Smooth muscle cell (in vitro differentiated cells): ENCODE data around the gene CDH4. TPM values are rescaled to one million over a fixed set of nuclear protein-coding genes. Genes with fewer than 3 reads are reported as not detected.

ENCODE experiments used
- DNase-seq: peaks from one replicate; lab custom pipeline; 2025; ENCODE audit not compliant: unreplicated experiment; lab: John Stamatoyannopoulos, UW
- H2AFZ ChIP-seq: fragments of 200-600 bp; sonication (generic); 2 replicates; pipeline ENCODE4 v1.6.0; 2016; ENCODE audit warnings: antibody characterized with exemption, low read depth, mild to moderate bottlenecking
- H3F3A ChIP-seq: fragments of 200-600 bp; sonication (generic); 2 replicates; pipeline ENCODE4 v1.6.0; 2017; ENCODE audit warnings: antibody characterized with exemption, low read depth
- H3K27ac ChIP-seq: fragments of 200-600 bp; sonication (generic); 2 replicates; pipeline ENCODE4 v1.5.1; 2016; ENCODE audit warnings: low read depth, mild to moderate bottlenecking
- H3K27me3 ChIP-seq: fragments of 200-600 bp; sonication (generic); 2 replicates; pipeline ENCODE4 v1.6.1; 2016; ENCODE audit warnings: low read depth, mild to moderate bottlenecking
- H3K36me3 ChIP-seq: fragments of 200-600 bp; sonication (generic); 2 replicates; pipeline ENCODE4 v1.5.1; 2016; ENCODE audit warnings: low read depth
- H3K4me1 ChIP-seq: fragments of 200-600 bp; sonication (generic); 2 replicates; pipeline ENCODE4 v1.5.1; 2016; ENCODE audit warnings: low read depth
- H3K4me2 ChIP-seq: fragments of 200-600 bp; sonication (generic); 2 replicates; pipeline ENCODE4 v1.6.0; 2016; ENCODE audit warnings: mild to moderate bottlenecking
- H3K4me3 ChIP-seq: fragments of 200-600 bp; sonication (generic); 2 replicates; pipeline ENCODE4 v1.5.1; 2016; ENCODE audit warnings: mild to moderate bottlenecking
- H3K79me2 ChIP-seq: fragments of 200-600 bp; sonication (generic); 2 replicates; pipeline ENCODE4 v1.6.0; 2016; ENCODE audit warnings: low read depth, mild to moderate bottlenecking
- H3K9ac ChIP-seq: fragments of 200-600 bp; sonication (generic); 2 replicates; pipeline ENCODE4 v1.6.0; 2016; ENCODE audit warnings: low read depth
- H3K9me3 ChIP-seq: fragments of 200-600 bp; sonication (generic); replicated peaks from 2 replicates; pipeline ENCODE4 v1.5.1; 2016; ENCODE audit warnings: low read depth
- H4K20me1 ChIP-seq: fragments of 200-600 bp; sonication (generic); 2 replicates; pipeline ENCODE4 v1.6.0; 2016; ENCODE audit warnings: low read depth
- CTCF ChIP-seq: fragments of 200-600 bp; sonication (generic); IDR thresholded peaks from 2 replicates; pipeline ENCODE4 v1.5.1; 2017; ENCODE audit warnings: borderline replicate concordance, mild to moderate bottlenecking, antibody characterized with exemption; ENCODE audit not compliant: insufficient read depth, poor library complexity, severe bottlenecking
- WGBS: methylation state at CpG from one replicate; pipeline ENCODE4 v1.1.7; 2016; ENCODE audit warnings: low lambda C conversion rate; 5-methylcytosine and 5-hydroxymethylcytosine counted together
- polyA plus RNA-seq: library from polyadenylated mRNA; unstranded; fragments of >200 nt; fragmentation: Nextera tagmentation; extraction: Ambion mirVana; gene quantifications from 2 replicates; pipeline ENCODE4 v1.2.1, GENCODE V29; 2016
- total RNA-seq: library from RNA; depleted of rRNA; stranded (reverse); fragments of >200 nt; gene quantifications from 2 replicates; pipeline ENCODE4 v1.2.3, GENCODE V29; 2014

Gene CDH4
- total and polyA plus RNA-seq, 2 experiments from 2014 or later: 0.03 to 0.04 TPM

- H3K4me1 ChIP-seq: no peaks in the 10 kb centered on the region
- no peak overlapping the region for H3K27ac ChIP-seq
- no peak overlapping the region for H3K9ac ChIP-seq
- no peak overlapping the region for H3K4me2 ChIP-seq
- no peaks in the 10 kb centered on the region for H3F3A ChIP-seq
- H4K20me1 ChIP-seq: no peaks in the 10 kb centered on the region
- TF ChIP-seq CTCF: no peak
- H3K9me3 ChIP-seq: no peaks in the 10 kb centered on the region
- WGBS: 96% methylated on average over 34 of the region's 34 CpGs
- H3K79me2 ChIP-seq: no peaks in the 10 kb centered on the region
- H2AFZ ChIP-seq: no peak overlapping the region
- DNase-seq: no peak
- H3K27me3 ChIP-seq: peaks cover 19% of the 10 kb centered on the region
- no peak overlapping the region for H3K4me3 ChIP-seq
- H3K36me3 ChIP-seq: no peaks in the 10 kb centered on the region
Observed at GRCh38 chr20:61650912-61651733, 399.1 kb downstream of the CDH4 start.

GRCh38 chr20:61652146-61652545 lies 400.1 kb downstream of the CDH4 start:
- H4K20me1 ChIP-seq: no peaks in the 10 kb centered on the region
- H3K27ac ChIP-seq: no peak overlapping the region
- no peak overlapping the region for H2AFZ ChIP-seq
- H3K4me3 ChIP-seq: no peak overlapping the region
- H3K9ac ChIP-seq: no peak overlapping the region
- no peaks in the 10 kb centered on the region for H3F3A ChIP-seq
- peaks cover 14% of the 10 kb centered on the region for H3K27me3 ChIP-seq
- no peaks in the 10 kb centered on the region for H3K9me3 ChIP-seq
- no peaks in the 10 kb centered on the region for H3K4me1 ChIP-seq
- 93% methylated on average over 10 of the region's 10 CpGs for WGBS
- H3K4me2 ChIP-seq: no peak overlapping the region
- no peak for DNase-seq
- no peaks in the 10 kb centered on the region for H3K36me3 ChIP-seq
- TF ChIP-seq CTCF: no peak
- H3K79me2 ChIP-seq: no peaks in the 10 kb centered on the region

GRCh38 chr20:61654726-61655125 lies 402.7 kb downstream of the CDH4 start:
- WGBS: 87% methylated on average over 14 of the region's 14 CpGs
- no peaks in the 10 kb centered on the region for H4K20me1 ChIP-seq
- H3K27me3 ChIP-seq: peaks cover 5% of the 10 kb centered on the region

More at GRCh38 chr20:61654726-61655125, 402.7 kb downstream of the CDH4 start:
- no peak for DNase-seq
- H3F3A ChIP-seq: no peaks in the 10 kb centered on the region
- no peaks in the 10 kb centered on the region for H3K79me2 ChIP-seq
- no peak overlapping the region for H3K4me3 ChIP-seq
- no peak overlapping the region for H2AFZ ChIP-seq
- TF ChIP-seq CTCF: no peak
- H3K27ac ChIP-seq: no peak overlapping the region
- no peaks in the 10 kb centered on the region for H3K36me3 ChIP-seq
- no peak overlapping the region for H3K4me2 ChIP-seq
- H3K9ac ChIP-seq: no peak overlapping the region
- no peaks in the 10 kb centered on the region for H3K9me3 ChIP-seq
- H3K4me1 ChIP-seq: no peaks in the 10 kb centered on the region
